Vagina (tissue), 2 donors: Measurements from ENCODE around the gene IQGAP1.

Experiments used
- POLR2A ChIP-seq, 2 donors: fragments of 450-650 bp; IDR thresholded peaks; one replicate each; pipeline ENCODE4 v1.6.1; 2017; ENCODE audit warnings: antibody characterized with exemption in 2 of 2, mild to moderate bottlenecking in 2 of 2, moderate library complexity in 2 of 2
- POLR2AphosphoS5 ChIP-seq, 2 donors: sonication (generic); formaldehyde crosslinking; IDR thresholded peaks; one replicate each; pipeline ENCODE4 v1.9.0; 2017; ENCODE audit warnings: antibody characterized with exemption in 2 of 2, mild to moderate bottlenecking in 2 of 2, low read depth in 1 of 2; ENCODE audit not compliant: insufficient read depth in 1 of 2
- TF ChIP-seq, protein P1 (sequence below), 3 experiments: fragments of 450-650 bp in 2 of 3; fragments of 200-600 bp in 1 of 3; sonication (generic) in 1 of 3; IDR thresholded peaks; one replicate each; pipeline ENCODE4 v1.5.1; 2017 to 2019; ENCODE audit warnings: antibody characterized with exemption in 3 of 3, mild to moderate bottlenecking in 2 of 3, moderate library complexity in 2 of 3

DNA sequence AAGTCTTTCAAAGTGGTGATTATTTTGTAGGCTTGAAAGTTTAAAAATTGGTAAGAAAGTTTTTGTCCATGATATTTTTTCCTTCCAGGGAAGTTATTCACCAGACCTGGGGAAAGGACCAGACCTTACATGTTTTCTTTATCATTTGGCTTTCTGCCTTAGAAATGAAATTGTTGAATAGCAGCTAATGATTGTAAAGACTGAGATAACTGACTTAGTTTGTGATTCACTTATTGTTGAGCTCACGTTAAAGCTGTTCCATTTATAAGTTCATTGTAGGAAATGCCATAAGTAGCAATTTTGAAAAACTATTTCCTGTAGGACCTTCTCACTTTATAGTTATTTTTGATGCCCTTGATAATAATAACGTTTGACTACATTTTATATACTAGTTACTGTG, 51.9 kb downstream of the IQGAP1 start:
- TF ChIP-seq, protein P1, sequence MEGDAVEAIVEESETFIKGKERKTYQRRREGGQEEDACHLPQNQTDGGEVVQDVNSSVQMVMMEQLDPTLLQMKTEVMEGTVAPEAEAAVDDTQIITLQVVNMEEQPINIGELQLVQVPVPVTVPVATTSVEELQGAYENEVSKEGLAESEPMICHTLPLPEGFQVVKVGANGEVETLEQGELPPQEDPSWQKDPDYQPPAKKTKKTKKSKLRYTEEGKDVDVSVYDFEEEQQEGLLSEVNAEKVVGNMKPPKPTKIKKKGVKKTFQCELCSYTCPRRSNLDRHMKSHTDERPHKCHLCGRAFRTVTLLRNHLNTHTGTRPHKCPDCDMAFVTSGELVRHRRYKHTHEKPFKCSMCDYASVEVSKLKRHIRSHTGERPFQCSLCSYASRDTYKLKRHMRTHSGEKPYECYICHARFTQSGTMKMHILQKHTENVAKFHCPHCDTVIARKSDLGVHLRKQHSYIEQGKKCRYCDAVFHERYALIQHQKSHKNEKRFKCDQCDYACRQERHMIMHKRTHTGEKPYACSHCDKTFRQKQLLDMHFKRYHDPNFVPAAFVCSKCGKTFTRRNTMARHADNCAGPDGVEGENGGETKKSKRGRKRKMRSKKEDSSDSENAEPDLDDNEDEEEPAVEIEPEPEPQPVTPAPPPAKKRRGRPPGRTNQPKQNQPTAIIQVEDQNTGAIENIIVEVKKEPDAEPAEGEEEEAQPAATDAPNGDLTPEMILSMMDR (IDR thresholded peaks at IDR 0.05): no peak
- TF ChIP-seq POLR2AphosphoS5 (IDR thresholded peaks at IDR 0.05; ENCODE audit: insufficient read depth in 1 of 2, low read depth in 1 of 2) (no peak), POLR2A (IDR thresholded peaks at IDR 0.05) (no peak)
